ENCODE results near the gene JMY.

JMY gene, protein sequence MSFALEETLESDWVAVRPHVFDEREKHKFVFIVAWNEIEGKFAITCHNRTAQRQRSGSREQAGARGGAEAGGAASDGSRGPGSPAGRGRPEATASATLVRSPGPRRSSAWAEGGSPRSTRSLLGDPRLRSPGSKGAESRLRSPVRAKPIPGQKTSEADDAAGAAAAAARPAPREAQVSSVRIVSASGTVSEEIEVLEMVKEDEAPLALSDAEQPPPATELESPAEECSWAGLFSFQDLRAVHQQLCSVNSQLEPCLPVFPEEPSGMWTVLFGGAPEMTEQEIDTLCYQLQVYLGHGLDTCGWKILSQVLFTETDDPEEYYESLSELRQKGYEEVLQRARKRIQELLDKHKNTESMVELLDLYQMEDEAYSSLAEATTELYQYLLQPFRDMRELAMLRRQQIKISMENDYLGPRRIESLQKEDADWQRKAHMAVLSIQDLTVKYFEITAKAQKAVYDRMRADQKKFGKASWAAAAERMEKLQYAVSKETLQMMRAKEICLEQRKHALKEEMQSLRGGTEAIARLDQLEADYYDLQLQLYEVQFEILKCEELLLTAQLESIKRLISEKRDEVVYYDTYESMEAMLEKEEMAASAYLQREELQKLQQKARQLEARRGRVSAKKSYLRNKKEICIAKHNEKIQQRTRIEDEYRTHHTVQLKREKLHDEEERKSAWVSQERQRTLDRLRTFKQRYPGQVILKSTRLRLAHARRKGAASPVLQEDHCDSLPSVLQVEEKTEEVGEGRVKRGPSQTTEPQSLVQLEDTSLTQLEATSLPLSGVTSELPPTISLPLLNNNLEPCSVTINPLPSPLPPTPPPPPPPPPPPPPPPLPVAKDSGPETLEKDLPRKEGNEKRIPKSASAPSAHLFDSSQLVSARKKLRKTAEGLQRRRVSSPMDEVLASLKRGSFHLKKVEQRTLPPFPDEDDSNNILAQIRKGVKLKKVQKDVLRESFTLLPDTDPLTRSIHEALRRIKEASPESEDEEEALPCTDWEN

DNA sequence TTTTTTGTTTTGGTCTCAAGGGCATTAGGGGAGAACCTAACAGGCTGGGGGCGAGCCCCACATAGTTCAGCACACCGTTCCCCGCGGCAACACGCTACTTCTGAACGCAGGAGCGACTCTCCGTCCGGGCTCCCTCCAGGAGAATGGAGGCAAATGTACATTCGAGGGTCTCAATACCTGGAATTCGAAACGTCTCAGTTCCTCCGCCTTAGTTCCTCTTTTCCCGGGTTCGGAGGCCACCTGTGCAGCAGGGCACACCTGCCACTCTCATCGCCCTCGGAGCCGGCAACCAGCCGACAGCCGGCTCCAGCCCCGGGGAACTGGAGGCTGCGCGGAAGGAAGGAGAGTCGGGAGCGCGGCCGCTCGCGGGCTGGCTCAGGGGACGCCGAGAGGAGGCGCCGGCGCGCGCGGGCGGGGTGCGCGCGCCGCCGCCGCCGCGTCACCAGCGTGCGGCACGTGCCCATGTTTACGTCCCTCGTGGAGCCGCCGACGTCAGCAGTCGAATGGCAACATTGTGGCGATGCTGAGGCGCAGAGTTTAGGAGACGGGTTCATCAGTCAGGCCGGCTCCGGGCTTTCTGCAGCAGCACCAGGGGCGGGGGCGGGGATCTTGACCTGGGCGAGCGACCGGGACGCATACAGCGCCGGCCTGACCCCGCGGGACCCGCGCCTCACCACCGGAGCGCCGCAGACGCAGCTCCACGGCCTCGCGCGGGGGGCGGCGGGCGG lies at the start of gene JMY:
TSS of gene JMY (plus strand) at position 498 of the 728 bp plus-strand sequence. CDS start 520 bp downstream, outside the sequence.
- peak; percentile 29 for DNase-seq

DNA sequence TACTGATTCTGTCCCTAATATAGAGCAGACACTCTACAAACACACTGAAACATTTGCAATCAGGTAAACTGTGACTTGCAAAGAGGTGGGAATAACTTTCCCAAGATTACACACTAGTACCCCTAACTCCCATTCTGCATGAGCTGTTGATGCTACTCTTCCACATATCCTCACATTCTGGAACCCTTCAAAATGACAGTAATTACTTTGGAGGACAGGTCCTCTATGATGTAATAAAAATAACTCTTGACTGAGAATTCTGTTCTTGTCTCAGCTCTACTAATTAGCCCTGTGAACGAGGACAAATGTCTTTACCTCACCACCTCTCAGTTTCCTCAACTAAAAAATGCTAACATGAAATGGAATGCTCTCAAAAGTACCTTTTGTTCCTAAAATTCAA lies 49.5 kb upstream of the JMY start:
- DNase-seq = no peak

DNA sequence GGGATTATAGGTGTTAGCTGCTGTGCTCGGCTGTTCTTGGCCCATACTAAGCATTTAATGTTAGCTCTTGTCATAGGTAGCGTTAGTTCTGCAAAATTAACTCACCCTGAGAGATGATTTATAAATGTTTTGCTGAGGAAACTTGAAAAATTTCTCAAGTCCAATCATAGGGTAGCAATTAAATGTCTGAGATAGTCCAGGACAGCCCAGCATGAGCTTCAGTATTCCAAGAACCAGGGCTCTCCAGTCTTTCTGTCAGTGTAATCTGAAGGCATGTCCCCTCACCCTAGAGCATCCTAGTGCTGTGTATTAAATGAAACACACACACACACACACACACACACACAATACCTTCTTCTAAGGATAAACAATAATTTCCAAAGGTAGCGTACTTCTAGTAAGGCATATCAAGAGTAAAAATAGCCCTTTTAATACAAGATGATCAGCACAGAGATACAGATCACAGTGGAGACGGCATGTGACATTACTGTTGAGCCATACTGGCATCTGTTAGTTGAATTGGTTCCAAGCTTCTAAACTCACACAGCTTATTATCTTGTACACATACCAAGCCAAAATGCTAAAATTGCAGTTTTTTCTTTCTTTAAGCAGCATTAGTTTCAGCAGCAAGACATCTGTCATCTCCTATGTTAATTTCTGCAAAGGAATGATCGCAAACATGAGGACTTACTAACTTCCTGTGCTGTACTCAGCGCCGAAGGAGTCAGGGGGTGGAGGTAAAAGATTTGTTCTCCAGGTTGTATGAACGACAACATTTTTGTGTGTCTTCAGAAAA lies 46.3 kb upstream of the JMY start:
- DNase-seq = no peak

DNA sequence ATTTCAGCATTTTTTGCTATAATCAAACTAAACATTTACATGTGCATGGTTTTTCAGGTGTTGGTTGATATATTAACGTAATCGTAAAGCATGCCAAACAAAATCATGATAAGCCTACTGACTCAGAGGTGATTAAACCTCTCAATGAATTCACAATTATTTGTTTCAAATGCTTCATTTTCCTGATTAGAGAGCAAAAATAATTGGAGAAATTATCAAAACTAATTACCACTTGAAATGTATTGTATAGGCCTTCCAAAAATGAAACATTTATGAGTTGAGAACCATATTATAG lies 45.7 kb upstream of the JMY start:
- no peak for DNase-seq

DNA sequence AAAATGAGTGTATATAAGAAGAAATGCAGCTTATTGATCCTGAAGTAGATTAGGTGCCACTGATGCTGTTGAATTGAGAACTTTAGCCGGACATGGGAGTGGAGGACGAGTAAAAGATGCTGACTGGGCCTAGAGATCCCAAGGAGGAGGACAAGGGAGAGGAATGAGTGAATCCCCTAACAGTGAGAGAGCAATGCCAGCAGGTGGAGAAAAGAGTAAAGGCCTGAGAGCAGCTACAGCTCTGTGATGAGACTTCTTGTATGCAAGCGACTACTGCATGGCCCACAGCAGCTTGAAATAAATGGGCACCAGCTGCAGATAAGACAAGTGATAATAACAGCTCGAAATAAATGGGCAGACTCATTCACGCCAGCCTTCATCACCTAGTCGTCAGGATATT lies 44.5 kb upstream of the JMY start:
- no peak for DNase-seq

DNA sequence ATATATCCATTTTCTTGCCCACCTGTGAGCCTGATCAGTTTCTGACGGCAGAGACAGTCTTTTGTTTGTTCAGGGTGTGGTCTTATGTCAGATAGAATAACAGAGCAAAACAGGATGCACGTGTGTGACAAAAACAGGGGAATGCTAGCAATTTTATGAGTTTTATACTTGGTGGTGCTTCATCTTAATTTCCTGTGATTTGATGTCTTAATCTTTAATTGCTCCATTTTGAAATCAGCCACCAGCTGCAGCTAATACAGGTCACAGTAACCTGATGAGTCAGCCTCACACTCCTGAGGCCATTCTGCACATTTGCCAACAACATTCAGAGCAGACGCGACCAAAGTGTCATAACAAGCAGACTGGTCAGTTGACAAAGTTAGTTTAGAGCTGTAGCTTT lies 42.3 kb upstream of the JMY start:
- DNase-seq = no peak

DNA sequence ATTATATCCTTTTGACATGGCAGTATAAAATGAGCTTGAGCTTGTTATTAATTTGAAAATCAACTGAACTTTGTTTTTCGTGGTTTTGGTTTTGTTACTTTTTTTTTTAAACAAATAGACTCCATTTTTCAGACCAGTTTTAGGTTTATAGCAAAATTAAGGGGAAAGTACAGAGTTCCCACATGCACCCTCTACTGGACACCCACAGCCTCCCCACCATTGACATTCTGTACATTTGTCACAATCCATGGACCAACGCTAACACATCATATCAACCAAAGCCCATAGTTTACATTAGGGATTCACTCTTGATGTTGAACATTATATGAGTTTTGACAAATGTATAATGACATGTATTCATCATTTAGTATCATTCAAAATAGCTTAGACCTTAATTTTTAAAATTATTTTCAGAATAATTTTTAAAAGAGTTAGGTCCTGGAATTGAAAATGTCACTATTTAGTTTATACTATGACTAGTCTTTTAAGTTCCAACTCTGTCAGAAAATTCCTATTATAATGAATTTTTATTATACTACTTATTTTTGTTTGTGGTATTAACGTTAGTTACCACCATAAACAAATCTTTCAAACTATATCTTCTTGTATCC lies 35.3 kb upstream of the JMY start:
- DNase-seq = no peak

DNA sequence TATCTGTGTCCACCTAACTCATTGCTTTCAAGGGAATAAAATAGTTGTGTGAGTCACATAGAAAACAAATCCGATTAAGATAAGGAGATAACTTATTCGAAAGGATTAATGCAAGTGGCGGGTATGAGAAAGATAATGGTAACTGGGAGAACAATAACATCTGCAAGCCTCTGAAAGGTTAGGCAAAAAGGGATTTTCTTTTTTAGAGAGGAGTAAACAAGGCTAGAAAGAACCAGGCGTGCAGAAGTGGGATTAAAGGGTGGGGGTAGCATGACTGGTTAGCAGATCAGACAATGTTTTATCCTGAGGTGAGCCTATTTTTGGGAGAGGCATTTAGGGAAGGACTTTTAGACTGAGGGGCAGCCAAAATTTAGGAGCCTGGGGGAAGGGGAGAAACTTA lies 34.7 kb upstream of the JMY start:
- no peak for DNase-seq

DNA sequence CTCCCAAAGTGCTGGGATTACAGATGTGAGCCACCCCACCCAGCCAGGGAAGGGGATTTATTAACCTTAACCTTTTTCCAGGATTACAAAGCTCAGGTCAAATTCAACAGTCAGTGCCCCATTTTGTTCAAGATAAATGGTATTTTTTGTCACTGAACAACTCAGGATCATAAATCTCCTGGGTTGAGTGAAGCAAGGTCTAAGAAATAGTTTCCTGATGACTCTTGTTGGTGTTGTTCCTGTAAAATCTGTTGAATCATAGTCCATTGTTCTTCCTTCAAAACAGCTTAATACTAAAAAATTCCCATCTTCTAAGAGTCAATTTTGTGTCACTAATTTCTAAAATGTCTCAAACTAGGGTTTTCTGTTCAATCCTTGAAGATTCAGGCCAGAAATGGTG lies 33.9 kb upstream of the JMY start:
- no peak for DNase-seq

DNA sequence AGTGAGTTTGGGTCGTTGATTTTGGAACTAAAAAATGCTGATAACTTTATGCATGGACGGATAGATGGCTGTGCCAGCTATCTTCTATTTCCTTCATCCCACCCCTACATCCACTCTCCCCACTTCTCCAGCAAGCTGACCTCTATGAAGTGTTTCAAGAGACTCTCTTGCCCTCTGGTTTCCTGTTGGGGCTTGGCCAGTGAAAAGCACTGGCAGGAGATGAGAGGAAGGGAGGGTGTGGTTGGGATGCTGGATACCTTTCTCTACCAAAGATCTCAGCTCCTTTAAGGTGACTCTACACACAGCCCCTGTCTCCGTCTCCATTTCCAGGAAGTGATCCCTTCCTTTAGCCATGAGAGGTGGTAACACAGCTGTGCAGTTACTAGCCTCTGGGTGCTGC lies 30.0 kb upstream of the JMY start:
- DNase-seq = no peak

DNA sequence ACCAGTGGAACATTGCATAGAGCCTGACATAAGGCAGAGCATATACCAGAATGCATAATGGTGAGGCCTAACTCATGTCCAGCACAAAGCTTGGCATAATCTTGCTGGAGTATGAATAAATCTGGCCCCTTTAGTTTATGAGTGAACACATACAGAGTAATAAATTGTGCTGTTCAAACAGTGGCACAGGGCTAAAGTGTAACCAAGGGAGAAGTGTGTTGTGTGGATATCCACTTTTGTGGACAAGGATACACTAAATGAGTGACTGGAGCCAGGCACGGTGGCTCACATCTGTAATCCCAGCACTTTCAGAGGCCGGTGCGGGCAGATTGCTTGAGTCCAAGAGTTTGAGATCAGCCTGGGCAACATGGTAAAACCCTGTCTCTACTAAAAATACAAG lies 29.4 kb upstream of the JMY start:
- DNase-seq = no peak

DNA sequence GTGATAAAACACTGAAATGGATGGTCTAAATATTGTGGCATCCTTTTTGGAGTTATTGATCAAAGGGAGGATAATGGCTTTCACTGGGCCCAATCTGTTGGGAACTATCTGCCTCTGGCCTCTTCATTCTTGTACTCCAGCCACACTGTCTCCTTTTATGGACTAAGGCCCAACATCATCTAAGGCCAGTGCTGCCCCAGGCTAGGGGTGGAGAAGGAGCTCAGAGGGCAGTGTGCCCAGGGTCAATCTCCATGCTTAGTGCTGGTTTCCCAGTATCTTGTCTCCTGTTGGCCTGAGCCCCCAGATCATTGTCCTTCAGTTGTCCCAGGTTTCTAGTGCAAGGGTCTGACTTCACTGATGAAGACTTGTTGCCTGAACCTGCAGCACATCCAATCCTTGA lies 26.4 kb upstream of the JMY start:
- DNase-seq = no peak

DNA sequence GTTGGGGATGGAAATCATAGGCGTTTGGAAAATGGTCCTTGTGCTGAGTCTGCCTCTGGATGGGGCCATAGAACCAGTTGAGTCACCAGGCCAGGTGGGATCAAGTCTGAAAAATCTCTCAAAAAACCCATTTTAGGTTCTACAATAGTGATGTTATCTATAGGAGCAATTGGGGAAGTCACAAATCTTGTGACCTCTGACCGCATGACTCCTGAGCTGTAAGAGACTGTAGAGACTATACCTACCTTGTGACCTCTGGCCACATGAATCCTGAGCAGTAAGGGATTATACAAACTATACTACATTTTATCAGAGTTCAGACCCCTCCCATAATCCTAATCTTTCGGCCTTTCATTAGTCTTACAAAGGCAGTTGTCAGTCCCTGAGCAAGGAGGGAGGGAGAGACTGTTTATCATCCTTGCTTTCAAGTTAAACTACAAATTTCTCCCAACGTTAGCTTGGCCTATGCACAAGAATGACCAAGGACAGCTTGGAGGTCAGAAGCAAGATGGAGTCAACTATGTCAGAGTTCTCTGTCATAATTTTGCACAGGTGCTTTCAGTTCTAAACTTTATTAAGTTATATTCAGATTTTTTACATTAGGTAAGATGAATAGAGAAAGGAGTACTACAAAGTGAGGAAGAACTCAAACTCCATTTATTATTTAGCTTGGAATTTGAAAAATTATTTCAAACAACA lies 11.5 kb upstream of the JMY start:
- DNase-seq = no peak

DNA sequence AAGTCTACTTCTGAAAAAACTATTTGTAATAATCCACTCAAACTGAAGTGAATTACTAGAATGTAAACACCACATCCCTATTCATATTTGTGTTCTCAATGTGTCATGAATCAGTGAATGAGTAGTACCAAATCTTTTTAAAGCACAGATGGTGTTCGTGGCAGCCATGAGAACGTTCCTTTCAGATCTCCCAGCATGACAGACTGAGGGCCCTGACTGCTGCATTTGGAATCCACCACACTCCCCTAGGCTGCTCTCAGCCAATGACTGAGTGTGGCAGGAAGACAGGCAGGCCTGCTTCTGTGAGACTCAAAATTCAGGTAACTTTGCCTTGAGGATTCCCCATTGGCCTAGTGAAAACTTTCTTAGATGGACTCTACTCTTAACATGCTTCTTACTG lies 10.9 kb upstream of the JMY start:
- DNase-seq = no peak

DNA sequence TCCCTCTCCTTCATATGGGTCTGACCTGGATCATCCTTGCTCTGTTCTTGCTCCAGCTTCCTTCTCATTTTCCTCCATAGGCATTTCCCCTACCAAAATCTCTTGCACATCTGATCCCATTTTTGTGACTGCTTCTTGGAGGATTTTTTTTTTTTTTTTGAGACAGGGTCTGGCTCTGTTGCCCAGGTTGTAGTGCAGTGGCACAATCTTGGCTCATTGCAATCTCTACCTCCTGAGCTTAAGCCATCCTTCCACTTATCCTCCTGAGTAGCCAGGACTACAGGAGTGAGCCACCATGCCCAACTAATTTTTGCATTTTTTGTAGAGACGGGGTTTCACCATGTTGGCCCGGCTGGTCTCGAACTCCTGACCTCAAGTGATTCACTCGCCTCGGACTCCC lies 10.5 kb upstream of the JMY start:
- DNase-seq = no peak

DNA sequence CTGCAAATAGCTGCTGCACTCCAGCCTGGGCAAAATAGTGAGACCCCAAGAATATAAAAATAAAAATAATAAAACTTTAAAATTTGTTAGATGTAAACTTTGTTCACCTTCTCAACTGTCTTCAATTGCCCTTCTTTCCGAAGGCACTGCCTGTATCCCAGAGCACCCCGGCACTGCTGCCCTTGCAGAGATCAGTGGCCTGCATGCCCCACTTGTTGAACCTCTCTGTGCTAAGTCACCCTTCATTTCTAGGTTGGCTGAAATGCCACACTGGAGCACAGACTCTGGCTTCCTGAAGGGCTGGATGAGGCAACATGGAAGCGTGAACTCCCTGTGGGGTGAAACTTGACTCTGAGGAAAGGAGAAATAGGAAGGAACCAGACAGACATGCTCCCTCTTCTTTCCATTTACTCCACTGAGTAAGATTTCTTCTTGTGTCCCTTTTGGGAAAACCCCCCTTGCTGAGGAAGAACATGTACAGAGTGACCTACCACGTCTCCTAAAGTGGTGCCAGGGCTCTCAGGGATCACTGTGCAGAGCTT lies 8.4 kb upstream of the JMY start:
- no peak for DNase-seq

DNA sequence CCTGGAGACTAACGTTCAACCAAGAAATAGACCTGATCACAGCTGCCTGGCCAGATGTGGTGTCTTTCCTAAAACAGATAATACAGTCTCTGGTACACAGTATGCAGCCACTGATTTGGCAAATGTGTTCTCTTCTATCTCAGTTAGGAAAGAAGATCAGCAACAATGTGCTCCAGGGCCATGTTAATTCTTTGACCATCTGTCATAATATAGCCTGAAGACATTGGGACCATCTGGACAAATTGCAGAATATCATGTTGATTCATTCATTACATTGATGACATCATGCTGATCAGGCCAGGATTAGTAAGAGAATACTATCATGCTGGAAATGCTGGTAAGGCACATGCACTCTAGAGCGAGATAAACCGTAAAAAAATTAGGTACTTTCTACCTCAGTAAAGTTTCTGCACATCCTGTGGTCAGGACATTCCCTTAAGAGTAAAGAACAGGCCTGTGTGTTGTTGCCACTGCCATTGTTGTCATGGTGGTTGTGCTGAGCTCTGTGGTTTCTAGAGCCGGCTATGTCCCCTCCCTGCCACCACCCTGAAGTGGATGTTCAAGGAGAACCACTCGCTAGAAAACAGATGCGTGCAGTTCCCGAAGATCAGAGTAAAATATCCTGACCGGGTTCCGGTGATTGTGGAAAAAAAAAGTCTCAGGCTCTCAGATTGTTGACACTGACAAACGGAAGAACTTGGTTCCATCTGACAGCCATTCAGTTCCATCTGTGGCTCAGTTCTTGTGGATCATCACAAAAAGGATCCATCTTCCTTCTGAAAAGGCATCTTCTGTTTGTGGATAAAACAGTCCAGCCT lies 6.4 kb upstream of the JMY start:
- no peak for DNase-seq

DNA sequence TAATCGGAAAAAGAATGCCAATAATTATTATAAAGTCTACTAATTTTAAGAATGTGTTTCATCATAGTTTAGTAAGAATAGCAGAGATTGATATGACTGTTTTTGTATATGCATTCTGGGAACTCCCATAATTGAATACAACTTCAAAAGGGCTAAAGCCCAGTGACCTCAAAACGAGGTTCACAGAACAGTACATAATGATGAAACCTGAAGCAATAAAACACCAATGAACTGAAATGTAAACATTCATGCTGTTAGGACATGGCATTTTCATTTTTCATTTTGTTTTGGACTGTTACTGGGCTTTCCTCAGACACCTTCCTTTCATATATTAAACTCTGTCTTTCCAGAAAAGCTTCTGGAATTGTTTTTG lies 684 bp upstream of the JMY start:
- no peak for DNase-seq

DNA sequence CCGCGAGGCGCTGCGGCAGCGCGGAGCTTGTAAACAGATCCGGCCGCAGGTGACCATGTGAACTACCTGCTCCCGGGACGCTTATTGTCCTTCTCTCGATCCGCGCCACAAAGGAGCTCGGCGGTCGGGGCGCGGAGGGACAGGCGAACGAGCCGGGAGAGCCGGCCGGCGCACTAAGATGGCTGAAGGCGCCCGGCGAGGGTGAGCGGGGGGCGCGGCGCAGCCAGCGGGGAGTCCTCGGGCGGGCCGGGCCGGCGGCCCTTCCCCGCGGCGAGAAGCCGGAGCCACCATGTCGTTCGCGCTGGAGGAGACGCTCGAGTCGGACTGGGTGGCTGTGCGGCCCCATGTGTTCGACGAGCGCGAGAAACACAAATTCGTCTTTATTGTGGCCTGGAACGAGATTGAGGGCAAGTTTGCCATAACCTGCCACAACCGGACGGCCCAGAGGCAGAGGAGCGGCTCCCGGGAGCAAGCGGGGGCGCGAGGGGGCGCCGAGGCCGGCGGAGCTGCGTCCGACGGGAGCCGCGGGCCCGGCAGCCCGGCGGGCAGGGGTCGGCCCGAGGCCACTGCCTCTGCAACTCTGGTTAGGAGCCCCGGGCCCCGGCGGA lies 535 bp downstream of the JMY start:
- DNase-seq = no peak

Data from SHP77 treated with DMSO at 0.1 percent for 48 hours (cell line).